GM18511 (cell line): ENCODE measurements around the gene ABHD3.
"Not testable (repeated sequence)": the region's sequence is repeated elsewhere in the genome, so short reads cannot be mapped to it uniquely, and the experiment has no call there.

Source experiments
- ATAC-seq: cut with Tn5 transposase; IDR thresholded peaks from one replicate; pipeline ENCODE4 v1.9.1; 2021; ENCODE audit warnings: mild to moderate bottlenecking, moderate library complexity; ENCODE audit not compliant: unreplicated experiment

The ABHD3 gene

DNA sequence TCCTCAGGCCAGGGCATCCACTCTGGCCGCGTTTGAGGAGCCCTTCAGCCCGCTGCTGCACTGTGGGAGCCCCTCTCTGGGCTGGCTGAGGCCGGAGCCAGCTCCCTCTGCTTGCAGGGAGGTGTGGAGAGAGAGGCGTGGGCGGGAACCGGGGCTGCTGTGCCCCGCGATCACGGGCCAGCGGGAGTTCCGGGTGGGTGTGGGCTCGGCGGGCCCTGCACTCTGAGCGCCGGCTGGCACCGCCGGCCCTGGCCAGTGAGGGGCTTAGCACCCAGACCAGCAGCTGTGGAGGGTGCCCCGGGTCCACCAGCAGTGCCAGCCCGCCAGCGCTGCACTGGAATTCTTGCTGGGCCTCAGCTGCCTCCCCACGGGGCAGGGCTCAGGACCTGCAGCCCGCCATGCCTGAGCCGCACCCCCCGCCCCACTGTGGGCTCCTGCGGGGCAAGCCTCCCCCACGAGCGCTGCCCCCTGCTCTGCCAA is 1.9 kb upstream of the ABHD3 start:
- ATAC-seq, result no peak

DNA sequence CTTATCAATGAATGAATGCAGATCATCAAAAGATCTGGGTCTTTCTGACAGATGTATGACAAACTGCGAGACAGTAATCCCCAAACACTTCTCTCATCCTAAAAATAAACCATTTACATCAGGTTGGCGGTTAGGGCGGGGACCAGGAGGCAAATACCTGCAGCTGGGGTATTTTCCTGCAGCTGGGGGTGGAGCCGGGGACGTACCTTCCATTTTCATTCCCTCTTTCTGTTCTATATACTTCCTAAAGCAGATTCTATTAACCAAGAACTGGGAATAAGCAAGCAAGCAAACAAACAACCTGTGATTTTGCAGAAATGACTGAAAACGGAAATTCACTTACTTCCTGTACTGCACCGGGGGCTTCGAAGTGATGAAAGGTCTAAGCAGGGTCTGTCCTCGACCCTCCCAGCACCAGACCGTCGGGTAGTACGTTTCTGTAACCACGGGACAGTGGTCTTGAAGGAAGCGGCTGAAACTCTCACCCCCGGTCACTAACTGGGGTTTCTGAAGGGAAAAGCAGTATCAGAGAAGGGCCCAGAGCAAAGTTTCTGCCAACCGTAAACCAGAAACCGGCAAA is 1.2 kb downstream of the ABHD3 start:
- ATAC-seq, result no peak

DNA sequence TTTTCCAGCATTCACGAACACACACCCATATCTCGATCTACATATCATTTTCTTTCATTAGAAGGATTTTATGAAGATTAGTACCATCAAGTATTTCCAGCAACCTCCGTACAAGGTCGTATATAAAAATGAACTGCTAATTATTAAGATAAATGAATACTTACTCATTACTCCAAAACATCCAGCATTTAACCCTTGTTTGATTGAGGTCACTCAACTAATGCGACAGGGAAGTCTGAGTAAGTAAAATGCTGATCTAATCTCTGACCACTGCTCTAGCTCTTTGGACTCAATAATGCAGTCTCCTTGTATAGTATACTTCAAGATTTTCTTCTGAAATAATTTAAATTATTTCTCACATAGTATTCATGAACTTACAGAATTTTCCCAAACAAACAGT is 2.0 kb downstream of the ABHD3 start:
- no peak for ATAC-seq

DNA sequence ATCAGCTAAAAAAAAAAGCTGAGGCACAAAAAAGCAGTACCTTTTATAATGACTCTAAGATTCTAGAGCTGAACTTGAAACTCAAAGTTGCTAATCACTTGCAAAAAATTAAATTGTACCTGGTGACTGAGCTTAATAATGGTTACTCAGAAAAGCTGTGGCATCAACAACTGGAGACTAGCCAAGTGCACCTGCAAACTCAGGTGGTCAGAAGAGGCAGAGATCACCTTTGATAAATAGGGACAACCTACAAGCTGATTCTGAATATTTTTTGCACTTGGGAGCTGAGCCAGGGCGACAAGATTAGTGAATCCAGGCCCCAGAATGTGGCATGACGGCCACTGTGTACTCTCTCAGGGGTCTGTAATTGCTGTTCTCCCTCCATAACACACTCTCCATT is 3.0 kb downstream of the ABHD3 start:
- no peak for ATAC-seq

DNA sequence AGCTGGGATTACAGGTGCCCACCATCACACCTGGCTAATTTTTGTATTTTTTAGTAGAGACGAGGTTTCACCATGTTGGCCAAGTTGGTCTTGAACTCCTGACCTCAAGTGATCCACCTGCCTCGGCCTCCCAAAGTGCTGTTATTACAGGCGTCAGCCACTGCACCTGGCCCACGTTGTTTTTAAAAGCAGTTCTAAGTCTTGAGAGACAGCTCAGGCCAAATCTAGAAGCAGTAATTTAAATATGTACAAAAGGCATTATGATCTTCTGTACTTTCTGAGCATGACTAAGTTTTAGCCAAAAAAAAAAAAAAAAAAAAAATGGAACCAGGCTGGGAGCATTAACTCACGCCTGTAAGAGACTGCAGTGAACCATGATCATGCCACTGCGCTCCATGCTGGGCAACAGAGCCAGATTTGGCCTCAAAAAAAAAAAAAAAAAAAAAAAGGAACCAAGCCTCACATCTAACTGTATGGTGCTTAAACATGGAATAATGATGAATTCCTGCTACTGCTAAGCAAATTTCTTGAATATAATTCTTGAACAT is 4.0 kb downstream of the ABHD3 start:
- ATAC-seq, result no peak

DNA sequence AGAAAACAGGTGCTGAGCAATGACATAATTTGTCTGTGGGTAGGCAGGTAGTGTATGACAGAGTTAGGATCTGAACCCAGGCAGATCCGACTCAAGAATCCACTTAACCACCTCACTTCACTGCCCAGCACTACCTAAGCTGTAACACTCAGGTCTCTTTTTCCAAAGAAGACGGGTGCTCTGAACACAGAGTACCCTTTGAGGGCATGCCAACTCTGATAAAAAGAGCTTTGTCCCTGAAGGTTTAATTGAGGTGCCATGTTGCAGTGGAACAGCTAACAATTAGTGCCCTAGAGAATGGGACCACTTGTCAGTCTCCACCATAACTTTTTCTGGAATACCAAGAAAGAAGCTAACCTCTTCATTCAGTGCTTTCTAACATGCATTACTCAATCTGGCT is 11.3 kb downstream of the ABHD3 start:
- no peak for ATAC-seq

DNA sequence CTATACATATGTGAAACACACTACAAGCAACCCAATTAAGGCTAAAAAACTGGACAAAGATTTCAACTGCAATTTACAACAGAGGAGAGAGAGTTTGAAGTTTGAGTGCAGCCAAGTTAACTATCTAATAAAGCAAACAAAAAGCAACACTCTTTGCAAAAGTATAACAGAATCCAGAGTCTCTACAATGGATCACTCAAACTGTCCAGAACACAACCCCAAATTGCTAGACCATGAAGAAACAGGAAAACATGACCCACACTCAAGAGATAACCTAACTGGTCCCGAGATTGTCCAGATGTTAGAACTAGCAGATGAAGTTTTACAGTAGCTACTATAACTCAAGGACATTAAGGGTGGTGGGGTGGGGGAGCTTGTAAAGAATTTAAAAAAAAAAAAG is 14.8 kb downstream of the ABHD3 start:
- no peak for ATAC-seq

DNA sequence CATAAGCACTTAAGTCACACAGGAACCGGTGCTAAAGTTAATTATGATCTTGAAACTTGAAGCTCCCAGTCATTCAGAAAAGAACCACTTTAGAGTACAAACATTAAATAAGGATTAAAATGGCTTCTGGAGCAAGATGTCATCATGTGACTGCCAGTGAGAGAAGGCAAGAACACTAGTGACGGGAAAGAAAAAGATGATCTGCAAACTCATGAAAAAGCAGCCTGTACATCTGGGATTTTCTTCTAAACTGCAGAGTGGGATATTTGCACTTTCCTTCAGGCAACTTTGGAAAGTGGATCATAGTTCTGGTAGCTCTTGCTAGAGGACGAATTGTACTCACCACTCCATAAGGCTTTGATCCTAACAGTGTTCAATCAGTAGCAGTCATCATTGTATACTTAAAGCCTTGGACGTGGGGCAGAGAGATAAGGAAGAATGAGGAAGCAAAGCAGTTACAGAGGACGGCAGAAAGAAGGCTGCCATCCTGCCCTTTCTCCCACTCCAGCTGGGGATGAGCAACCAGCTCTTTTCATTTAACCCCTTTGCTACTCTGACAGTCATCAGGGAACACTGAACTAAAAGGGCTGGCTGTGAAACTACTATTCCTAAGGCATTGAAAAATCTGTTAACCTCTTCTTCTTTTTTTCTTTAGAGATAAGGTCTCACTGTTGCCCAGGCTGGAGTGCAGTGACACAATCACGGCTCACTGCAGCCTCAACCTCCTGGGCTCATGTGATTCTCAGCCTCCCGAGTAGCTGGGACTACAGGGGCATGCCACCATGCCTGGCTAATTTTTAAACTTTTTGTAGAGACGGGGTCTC is 18.1 kb downstream of the ABHD3 start:
- ATAC-seq, result no peak

DNA sequence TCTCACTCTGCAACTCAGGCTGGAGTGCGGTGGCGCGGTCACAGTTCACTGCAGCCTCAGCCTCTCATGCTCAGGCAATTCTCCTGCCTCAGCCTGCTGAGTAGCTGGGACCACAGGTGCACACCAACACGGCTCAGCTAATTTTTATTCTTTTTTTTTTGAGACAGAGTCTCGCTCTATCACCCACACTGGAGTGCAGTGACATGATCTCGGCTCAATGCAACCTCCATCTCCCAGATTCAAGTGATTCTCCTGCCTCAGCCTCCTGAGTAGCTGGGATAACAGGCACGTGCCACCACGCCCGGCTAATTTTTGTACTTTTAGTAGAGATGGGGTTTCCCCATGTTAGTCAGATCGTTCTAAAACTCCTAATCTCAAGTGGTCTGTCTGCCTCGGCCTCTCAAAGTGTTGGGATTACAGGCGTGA is 19.0 kb downstream of the ABHD3 start:
- peak; percentile 88 for ATAC-seq

DNA sequence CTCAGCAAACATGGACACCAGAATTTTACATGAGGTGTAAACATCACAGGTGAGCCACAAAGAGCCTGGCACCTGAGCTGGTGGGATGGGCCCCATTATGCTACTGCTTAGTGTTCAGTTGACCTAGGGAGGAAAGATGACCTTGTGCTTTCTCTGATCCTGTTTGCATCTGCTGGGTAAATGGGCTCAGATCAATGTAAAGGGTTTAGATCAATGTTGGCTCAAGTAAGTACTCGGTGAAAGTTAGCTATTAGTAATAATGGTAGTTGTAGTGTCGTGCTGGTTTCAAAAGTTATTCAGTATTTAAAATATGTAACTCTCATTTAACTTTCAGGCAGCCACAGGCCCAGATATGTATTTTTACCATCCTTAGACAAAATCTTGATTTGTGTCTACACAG is 19.8 kb downstream of the ABHD3 start:
- peak; percentile 65 for ATAC-seq

DNA sequence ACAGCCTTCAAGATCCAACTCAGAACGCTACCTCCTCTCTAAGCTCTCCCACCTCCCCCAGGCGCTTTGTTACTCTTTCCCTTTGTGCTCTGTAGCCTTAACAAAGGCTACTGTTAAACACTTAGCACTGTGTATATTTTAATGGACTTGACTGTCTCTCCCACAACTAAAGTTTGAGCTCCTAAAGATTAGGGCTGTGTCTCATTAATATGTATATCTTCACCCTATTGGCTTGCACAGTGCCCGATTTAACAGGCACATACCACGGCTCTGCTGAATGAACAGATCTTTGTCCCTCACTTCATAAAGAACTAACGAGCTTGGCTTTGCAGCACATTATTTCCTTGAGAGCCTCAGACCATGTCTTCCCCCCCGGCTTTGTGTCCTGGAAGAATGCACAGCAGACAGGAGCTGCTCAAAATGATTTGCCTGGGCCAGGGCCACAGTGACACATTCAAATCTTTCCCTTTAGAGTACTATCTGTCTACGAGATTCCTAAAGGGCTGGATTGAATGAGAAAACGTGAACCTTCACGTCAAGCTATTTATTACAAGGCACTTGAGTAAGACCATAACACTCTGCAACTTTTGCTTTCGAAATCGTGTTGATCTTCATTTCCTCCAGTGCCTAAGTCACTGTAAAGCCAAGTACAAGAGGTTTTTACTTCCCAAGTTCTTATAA is 22.1 kb downstream of the ABHD3 start:
- ATAC-seq, result peak; percentile 42

DNA sequence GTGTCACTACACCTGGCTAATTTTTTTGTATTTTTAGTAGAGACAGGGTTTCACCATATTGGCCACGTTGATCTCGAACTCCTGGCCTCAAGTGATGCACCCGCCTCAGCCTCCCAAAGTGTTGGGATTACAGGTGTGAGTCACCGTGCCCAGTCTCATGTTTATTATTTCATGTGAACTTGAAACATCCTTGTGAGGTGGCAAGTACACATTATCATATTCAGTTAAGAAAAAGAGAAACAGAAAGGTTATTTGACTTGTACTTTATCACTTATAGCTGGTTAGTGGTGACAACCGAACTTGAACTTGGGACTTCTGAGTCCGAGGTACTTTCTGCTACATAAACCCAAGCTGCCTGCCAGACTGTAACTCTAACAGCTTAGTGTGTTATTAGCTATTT is 24.4 kb downstream of the ABHD3 start:
- ATAC-seq, result no peak

DNA sequence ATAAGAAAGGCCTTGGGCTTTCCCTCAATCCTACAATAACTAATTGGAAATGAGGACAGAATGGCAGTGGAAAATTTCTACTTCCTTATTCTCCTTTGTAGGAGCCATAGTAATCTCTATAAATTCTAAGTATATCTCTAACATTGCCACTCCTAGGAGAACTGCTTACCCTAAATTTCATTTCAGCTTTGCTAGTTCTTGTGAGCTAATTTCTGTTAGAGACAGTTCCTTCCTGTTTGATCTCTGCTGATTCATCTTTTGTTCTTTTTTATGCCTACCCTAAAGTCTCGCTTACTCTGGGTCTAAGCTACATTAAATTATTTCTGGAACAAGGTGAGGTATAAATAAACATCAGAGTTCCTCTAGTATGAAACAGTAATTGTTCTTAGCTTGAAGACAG is 25.7 kb downstream of the ABHD3 start:
- ATAC-seq, result no peak

DNA sequence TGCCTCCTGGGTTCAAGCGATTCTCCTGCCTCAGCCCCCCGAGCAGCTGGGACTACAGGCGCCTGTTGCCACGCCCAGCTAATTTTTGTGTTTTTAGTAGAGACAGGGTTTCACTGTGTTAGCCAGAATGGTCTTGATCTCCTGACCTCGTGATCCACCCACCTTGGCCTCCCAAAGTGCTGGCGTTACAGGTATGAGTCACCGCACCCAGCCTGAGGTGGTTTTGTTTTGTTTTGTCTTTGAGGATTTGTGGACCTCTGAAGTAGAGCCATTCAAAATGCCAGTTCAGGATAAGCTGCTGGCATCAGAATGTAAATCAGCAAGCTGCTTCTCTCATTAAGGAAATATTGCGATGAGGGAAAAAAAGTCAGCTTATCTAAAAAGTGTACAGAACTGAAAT is 29.2 kb downstream of the ABHD3 start:
- ATAC-seq, result not testable (repeated sequence)

DNA sequence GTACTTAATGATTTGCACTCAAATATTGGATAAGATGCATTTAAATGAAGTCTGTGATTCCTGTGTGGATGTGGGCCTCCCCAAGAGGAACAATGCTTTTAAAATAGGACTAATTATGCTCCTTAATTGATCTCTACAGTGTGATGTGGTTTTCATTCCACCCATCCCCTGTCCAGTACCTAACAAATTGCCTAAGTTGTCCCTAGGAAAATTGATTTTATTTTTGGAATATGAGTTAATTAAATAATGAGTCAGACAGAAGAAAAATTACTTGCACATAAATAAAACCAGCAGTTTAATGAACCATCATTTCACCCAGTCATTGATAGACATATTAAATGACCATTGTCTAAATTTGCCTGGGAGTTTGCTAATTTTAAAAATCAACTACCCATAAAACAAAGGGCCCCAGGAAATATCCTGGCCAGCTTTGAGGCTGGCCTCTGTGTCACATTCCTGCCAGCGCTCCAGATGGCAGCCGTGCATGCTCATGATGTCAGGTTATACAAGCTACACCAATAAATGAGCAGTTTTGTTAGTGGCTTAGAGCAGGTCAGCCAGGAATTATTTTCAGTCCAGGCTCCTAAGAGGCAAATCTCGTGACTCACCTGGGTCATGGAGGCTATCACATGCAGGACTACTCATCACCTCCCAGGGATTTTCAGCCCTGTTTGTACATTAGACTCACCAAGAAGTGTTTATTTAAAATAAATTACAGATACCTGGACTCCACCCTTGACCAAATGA is 31.9 kb downstream of the ABHD3 start:
- ATAC-seq, result no peak

DNA sequence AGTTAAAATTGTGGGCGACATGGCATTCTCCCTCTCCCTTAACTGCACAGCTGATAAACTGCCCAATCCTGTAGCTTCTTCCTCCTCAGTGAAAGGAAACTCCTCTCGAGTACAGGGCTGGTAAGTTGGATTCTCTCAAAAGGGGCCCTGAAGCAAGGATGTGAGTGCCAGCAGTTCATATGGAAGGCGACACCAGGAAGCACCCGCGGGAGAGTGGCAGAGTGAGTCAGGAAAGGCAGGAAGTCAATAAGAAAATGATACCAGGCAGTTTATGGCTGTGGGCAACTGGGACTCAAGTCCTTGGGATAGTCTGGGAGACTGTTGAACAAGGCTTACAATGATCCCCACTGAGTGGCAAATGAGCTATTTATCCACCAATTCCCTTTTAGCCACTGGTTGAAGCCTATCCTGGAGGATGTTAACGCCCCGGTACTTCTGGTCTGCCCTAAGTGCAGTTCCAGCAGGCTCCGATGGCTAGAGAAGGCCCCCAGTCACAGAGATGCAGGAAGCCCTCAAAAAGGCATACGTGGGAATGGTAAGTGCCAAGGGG is 34.8 kb downstream of the ABHD3 start:
- no peak for ATAC-seq

DNA sequence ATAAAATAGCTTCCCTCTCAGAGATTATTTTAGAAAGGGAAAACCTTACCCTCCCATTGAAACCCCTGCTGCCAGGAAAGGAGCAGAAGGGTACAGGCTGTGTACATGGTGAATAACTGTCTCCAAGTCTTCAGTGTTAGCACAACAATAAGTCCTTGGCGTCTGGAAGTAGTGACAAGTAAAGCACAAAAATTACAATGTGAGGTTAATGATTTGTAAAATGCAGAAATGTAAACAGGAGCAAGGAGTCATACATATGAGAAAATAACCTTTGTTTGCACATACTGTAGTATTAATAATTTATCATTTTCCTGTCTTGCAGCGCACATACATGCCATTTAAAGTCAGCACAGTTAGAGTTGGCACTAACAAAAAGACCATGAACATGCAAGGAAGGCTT is 40.5 kb downstream of the ABHD3 start:
- no peak for ATAC-seq

DNA sequence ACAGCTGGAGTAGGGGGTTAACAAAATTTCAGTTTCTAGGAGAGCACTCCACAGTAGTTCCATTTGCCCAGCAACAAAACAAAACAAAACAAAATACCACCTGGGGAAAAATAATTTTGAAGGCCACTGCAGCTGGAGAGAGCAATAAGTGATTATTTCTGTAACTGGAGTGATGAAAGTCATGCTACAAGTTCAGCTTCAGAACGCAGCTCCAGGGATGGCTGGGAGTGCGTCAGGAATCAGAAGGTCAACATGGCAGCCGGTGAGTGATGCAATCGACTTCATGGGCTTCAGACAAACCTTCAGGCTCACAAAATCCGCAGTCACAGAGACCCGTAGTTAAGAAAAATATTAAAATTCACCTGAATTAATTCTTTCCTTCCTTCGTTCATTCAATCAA is 41.0 kb downstream of the ABHD3 start:
- no peak for ATAC-seq

DNA sequence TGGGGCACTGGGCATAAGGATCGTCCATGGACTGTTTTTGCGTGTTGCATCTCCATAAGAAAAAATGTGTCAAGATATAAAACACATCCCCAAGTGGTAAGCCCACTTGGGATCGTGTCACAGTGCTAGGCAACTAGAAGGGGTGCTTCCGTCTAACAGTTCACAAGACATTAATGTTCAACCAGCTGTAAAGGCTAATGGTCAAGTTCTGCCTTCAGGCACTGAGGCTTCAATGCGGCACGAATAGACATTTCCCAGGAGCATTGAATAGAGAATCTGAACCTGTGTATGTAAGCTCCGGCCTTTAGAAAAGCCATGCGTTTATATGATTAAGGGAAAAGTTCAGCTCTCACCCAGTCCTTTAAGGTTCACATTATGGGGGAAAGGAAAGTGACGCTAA is 42.0 kb downstream of the ABHD3 start:
- ATAC-seq, result no peak

DNA sequence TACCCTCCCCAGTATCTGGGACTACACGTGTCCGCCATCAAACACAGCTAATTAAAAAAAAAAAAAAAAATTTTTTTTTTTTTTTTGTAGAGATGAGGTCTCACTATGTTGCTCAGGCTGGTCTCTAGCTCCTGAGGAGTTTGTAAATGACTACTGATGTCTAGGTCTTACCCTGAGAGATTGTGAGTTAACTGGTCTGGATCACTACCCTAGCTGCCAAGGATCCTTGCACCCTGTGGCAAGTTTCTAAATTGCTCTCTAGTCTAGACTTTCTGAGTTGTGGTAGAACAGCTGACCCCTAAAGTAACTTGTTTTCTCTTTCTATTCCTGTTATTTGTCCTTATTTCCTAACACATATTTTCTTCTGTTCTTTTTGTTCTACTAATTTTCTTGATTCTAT is 44.5 kb downstream of the ABHD3 start:
- ATAC-seq, result no peak

DNA sequence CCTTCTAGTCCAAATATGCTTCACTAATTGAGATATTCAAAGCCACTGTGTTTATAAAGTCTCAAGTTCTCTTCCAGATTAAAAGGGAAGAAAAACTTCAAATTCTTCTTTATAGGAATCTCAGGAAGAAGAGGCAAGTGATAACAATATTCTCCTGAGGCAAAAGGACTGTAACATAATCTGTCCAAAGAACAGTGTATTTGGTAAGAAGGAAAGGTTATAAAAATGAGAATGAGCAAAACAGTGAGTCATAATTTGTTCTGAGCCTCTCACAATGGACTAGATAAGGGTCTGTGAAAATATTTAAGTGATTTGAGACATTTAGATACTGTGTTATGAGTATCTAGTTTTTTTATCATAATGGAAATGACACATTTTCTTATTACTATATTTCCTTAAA is 48.2 kb downstream of the ABHD3 start:
- ATAC-seq, result no peak
